ENCODE data around the gene ADCY3. TPM values are rescaled to one million over a fixed set of nuclear protein-coding genes. Genes with fewer than 3 reads are reported as not detected.
"Not testable (repeated sequence)": the region's sequence is repeated elsewhere in the genome, so short reads cannot be mapped to it uniquely, and the experiment has no call there.

ADCY3 gene
- total RNA-seq, 1 experiment from 2014 or later: 71.1 TPM

- CTCF ChIA-PET: interaction anchor here (1.2 kb wide), 1 partner anchor 397 kb away, joined by 3 read pairs; no protein-coding TSS in a partner anchor
- peak overlapping the region; percentile 17; the same call in 1 of the 2 replicates for H3K27ac ChIP-seq (ENCODE audit: low read depth, low read length)
- H3K36me3 ChIP-seq (ENCODE audit: control insufficient read depth in 1 of 2, insufficient read depth in 2 of 2, low read length in 2 of 2): peaks cover 0 to 7% of the 10 kb centered on the region in 2 experiments; a peak in 1 of 4 replicates
- peaks cover 57% of the 10 kb centered on the region for H3K79me2 ChIP-seq (ENCODE audit: insufficient read depth, low read length)
- no peak overlapping the region for H3K4me3 ChIP-seq (replicated peaks in 1 of 2; ENCODE audit: low read depth in 1 of 2, low read length in 2 of 2)
- H4K20me1 ChIP-seq (ENCODE audit: insufficient read depth): no peaks in the 10 kb centered on the region
- intact Hi-C loops (cut with micrococcal nuclease): no loop called here
- H3K27me3 ChIP-seq (ENCODE audit: insufficient read depth, low read length): no peaks in the 10 kb centered on the region
- peaks cover 0 to 4% of the 10 kb centered on the region in 2 experiments; a peak in 2 of 4 replicates for H3K4me1 ChIP-seq (ENCODE audit: control insufficient read depth in 1 of 2, insufficient read depth in 2 of 2, low read length in 2 of 2)
- TF ChIP-seq EZH2 (IDR thresholded peaks at IDR 0.05) (no peak), CBX3 (IDR thresholded peaks at IDR 0.05; ENCODE audit: low read depth) (no peak), RAD21 (IDR thresholded peaks at IDR 0.05; ENCODE audit: low read depth) (no peak)
- no peak overlapping the region for H2AFZ ChIP-seq (ENCODE audit: low read depth, low read length, poor library complexity, severe bottlenecking)
- RAD21 ChIA-PET (ENCODE audit: low non-redundant PET in 1 of 2, low total read pairs in 2 of 2, uncharacterized antibody in 2 of 2, unreplicated experiment in 2 of 2): no interaction called here
- POLR2A ChIA-PET: no interaction called here
- H3K9me2 ChIP-seq (ENCODE audit: insufficient read depth): no peaks in the 10 kb centered on the region
- BruUV-seq (replicated peaks): no TSS peak
- H3K9ac ChIP-seq (ENCODE audit: low read length): no peak overlapping the region
- DNase-seq (ENCODE audit: low read depth, low spot score) (no peak), ATAC-seq (no peak)
- no peak overlapping the region for H3K4me2 ChIP-seq (ENCODE audit: low read length)
- H3K9me3 ChIP-seq (ENCODE audit: control insufficient read depth in 1 of 2, insufficient read depth in 1 of 2, low read depth in 1 of 2, low read length in 2 of 2): no peaks in the 10 kb centered on the region
Measured at GRCh38 chr2:24806661-24807036, 113.4 kb downstream of the ADCY3 start.

GRCh38 chr2:24805811-24806660 is 114.0 kb downstream of the ADCY3 start:
- peaks cover 58% of the 10 kb centered on the region for H3K79me2 ChIP-seq (ENCODE audit: insufficient read depth, low read length)
- H3K4me3 ChIP-seq (replicated peaks in 1 of 2; ENCODE audit: low read depth in 1 of 2, low read length in 2 of 2); H3K9me3 ChIP-seq (ENCODE audit: control insufficient read depth in 1 of 2, insufficient read depth in 1 of 2, low read depth in 1 of 2, low read length in 2 of 2); RAD21 ChIA-PET (ENCODE audit: low non-redundant PET in 1 of 2, low total read pairs in 2 of 2, uncharacterized antibody in 2 of 2, unreplicated experiment in 2 of 2); H3K4me2 ChIP-seq (ENCODE audit: low read length); H4K20me1 ChIP-seq (ENCODE audit: insufficient read depth); ATAC-seq; H3K4me1 ChIP-seq (ENCODE audit: control insufficient read depth in 1 of 2, insufficient read depth in 2 of 2, low read length in 2 of 2); DNase-seq (ENCODE audit: low read depth, low spot score); H3K27ac ChIP-seq (ENCODE audit: low read depth, low read length); H3K27me3 ChIP-seq (ENCODE audit: insufficient read depth, low read length); intact Hi-C loops (cut with micrococcal nuclease); H3K36me3 ChIP-seq (ENCODE audit: control insufficient read depth in 1 of 2, insufficient read depth in 2 of 2, low read length in 2 of 2); BruUV-seq (replicated peaks); H3K9me2 ChIP-seq (ENCODE audit: insufficient read depth); POLR2A ChIA-PET; H2AFZ ChIP-seq (ENCODE audit: low read depth, low read length, poor library complexity, severe bottlenecking); H3K9ac ChIP-seq (ENCODE audit: low read length): not testable (repeated sequence)
- CTCF ChIA-PET: interaction anchor here (1.2 to 1.3 kb wide), 2 partner anchors 15 to 396 kb away, joined by 3 to 4 read pairs; no protein-coding TSS in a partner anchor

DNA sequence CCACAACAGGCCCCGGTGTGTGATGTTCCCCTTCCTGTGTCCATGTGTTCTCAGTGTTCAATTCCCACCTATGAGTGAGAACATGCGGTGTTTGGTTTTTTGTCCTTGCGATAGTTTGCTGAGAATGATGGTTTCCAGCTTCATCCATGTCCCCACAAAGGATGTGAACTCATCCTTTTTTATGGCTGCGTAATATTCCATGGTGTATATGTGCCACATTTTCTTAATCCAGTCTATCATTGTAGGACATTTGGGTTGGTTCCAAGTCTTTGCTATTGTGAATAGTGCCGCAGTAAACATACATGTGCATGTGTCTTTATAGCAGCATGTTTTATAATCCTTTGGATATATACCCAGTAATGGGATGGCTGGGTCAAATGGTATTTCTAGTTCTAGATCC is 119.5 kb downstream of the ADCY3 start:
- Histone ChIP-seq H3K36me3 (ENCODE audit: control insufficient read depth in 1 of 2, insufficient read depth in 2 of 2, low read length in 2 of 2) (peaks cover 8 to 26% of the 10 kb centered on the region in 2 experiments; a peak in 3 of 4 replicates), H3K79me2 (ENCODE audit: insufficient read depth, low read length) (peaks cover 51% of the 10 kb centered on the region)
- RAD21 ChIA-PET (ENCODE audit: low non-redundant PET in 1 of 2, low total read pairs in 2 of 2, uncharacterized antibody in 2 of 2, unreplicated experiment in 2 of 2); ATAC-seq; CTCF ChIA-PET; H3K27me3 ChIP-seq (ENCODE audit: insufficient read depth, low read length); H4K20me1 ChIP-seq (ENCODE audit: insufficient read depth); H3K4me2 ChIP-seq (ENCODE audit: low read length); H3K9ac ChIP-seq (ENCODE audit: low read length); DNase-seq (ENCODE audit: low read depth, low spot score); H3K27ac ChIP-seq (ENCODE audit: low read depth, low read length); H3K9me2 ChIP-seq (ENCODE audit: insufficient read depth); H3K4me3 ChIP-seq (replicated peaks in 1 of 2; ENCODE audit: low read depth in 1 of 2, low read length in 2 of 2); BruUV-seq (replicated peaks); H3K4me1 ChIP-seq (ENCODE audit: control insufficient read depth in 1 of 2, insufficient read depth in 2 of 2, low read length in 2 of 2); intact Hi-C loops (cut with micrococcal nuclease); H2AFZ ChIP-seq (ENCODE audit: low read depth, low read length, poor library complexity, severe bottlenecking); H3K9me3 ChIP-seq (ENCODE audit: control insufficient read depth in 1 of 2, insufficient read depth in 1 of 2, low read depth in 1 of 2, low read length in 2 of 2); POLR2A ChIA-PET: not testable (repeated sequence)

Measured in HCT116 (cell line).